Measurements from ENCODE around the gene SCYGR1.
"Not testable (repeated sequence)": the region's sequence is repeated elsewhere in the genome, so short reads cannot be mapped to it uniquely, and the experiment has no call there.

SCYGR1 gene

GRCh38 chr2:227387583-227387982 lies at the start of gene SCYGR1:
Gene SCYGR1, minus strand, starts transcription at chr2:227387949. Its CDS starts 0 bp downstream, at chr2:227387949.
- not testable (repeated sequence) for H3K27me3 ChIP-seq, H3K4me2 ChIP-seq, H3K27ac ChIP-seq, H3K4me1 ChIP-seq, H3K36me3 ChIP-seq, H4K20me1 ChIP-seq, H3K9ac ChIP-seq, H3K9me3 ChIP-seq, H3K4me3 ChIP-seq

GRCh38 chr2:227436436-227437174 lies 48.9 kb upstream of the SCYGR1 start:
- Histone ChIP-seq H3K36me3 (no peaks in the 10 kb centered on the region), H3K4me1 (no peaks in the 10 kb centered on the region), H4K20me1 (no peaks in the 10 kb centered on the region), H3K4me2 (no peak overlapping the region), H3K27ac (no peak overlapping the region), H3K9ac (no peak overlapping the region), H3K27me3 (no peaks in the 10 kb centered on the region), H3K4me3 (no peak overlapping the region), H3K9me3 (peaks cover 27% of the 10 kb centered on the region)
- TF ChIP-seq Cebpa-rat (IDR thresholded peaks at IDR 0.05) = no peak

GRCh38 chr2:227433171-227433570 lies 45.4 kb upstream of the SCYGR1 start:
- Histone ChIP-seq H3K4me1 (no peaks in the 10 kb centered on the region), H3K9ac (no peak overlapping the region), H3K27ac (no peak overlapping the region), H3K4me2 (no peak overlapping the region), H3K4me3 (no peak overlapping the region), H4K20me1 (no peaks in the 10 kb centered on the region), H3K36me3 (no peaks in the 10 kb centered on the region), H3K9me3 (peaks cover 29% of the 10 kb centered on the region), H3K27me3 (no peaks in the 10 kb centered on the region)
- TF ChIP-seq Cebpa-rat (IDR thresholded peaks at IDR 0.05) = no peak

- Histone ChIP-seq H3K27ac (no peak overlapping the region), H3K4me1 (no peaks in the 10 kb centered on the region), H3K36me3 (no peaks in the 10 kb centered on the region), H3K9me3 (peaks cover 29% of the 10 kb centered on the region), H3K4me3 (no peak overlapping the region), H4K20me1 (no peaks in the 10 kb centered on the region), H3K9ac (no peak overlapping the region), H3K4me2 (no peak overlapping the region), H3K27me3 (no peaks in the 10 kb centered on the region)
- no peak for TF ChIP-seq Cebpa-rat (IDR thresholded peaks at IDR 0.05)
These were observed 42.9 kb upstream of the SCYGR1 start for GRCh38 chr2:227430639-227431038.

GRCh38 chr2:227428731-227429285 lies 41.1 kb upstream of the SCYGR1 start:
- H3K4me3 ChIP-seq = no peak overlapping the region
- H3K36me3 ChIP-seq = no peaks in the 10 kb centered on the region
- H3K9me3 ChIP-seq = peaks cover 24% of the 10 kb centered on the region
- no peak for TF ChIP-seq Cebpa-rat (IDR thresholded peaks at IDR 0.05)
- H4K20me1 ChIP-seq = no peaks in the 10 kb centered on the region
- H3K4me1 ChIP-seq = no peaks in the 10 kb centered on the region
- no peak overlapping the region for H3K9ac ChIP-seq
- H3K4me2 ChIP-seq = no peak overlapping the region
- no peaks in the 10 kb centered on the region for H3K27me3 ChIP-seq
- no peak overlapping the region for H3K27ac ChIP-seq

- no peak overlapping the region for H3K4me2 ChIP-seq
- no peaks in the 10 kb centered on the region for H3K36me3 ChIP-seq
- no peaks in the 10 kb centered on the region for H3K4me1 ChIP-seq
- H4K20me1 ChIP-seq = no peaks in the 10 kb centered on the region
- no peaks in the 10 kb centered on the region for H3K27me3 ChIP-seq
- no peak overlapping the region for H3K27ac ChIP-seq
- H3K9ac ChIP-seq = no peak overlapping the region
- no peaks in the 10 kb centered on the region for H3K9me3 ChIP-seq
- no peak overlapping the region for H3K4me3 ChIP-seq
- no peak for TF ChIP-seq Cebpa-rat (IDR thresholded peaks at IDR 0.05)
These were observed 36.1 kb upstream of the SCYGR1 start for GRCh38 chr2:227423656-227424499.

GRCh38 chr2:227420087-227421052 lies 32.6 kb upstream of the SCYGR1 start:
- Histone ChIP-seq H3K4me2 (no peak overlapping the region), H3K9me3 (no peaks in the 10 kb centered on the region), H3K27ac (no peak overlapping the region), H3K9ac (no peak overlapping the region), H4K20me1 (no peaks in the 10 kb centered on the region), H3K4me3 (no peak overlapping the region), H3K36me3 (no peaks in the 10 kb centered on the region), H3K27me3 (no peaks in the 10 kb centered on the region), H3K4me1 (peaks cover 15% of the 10 kb centered on the region)
- no peak for TF ChIP-seq Cebpa-rat (IDR thresholded peaks at IDR 0.05)

GRCh38 chr2:227416701-227417100 lies 29.0 kb upstream of the SCYGR1 start:
- Histone ChIP-seq H3K4me3 (no peak overlapping the region), H3K4me1 (peaks cover 19% of the 10 kb centered on the region), H3K27me3 (no peaks in the 10 kb centered on the region), H3K27ac (no peak overlapping the region), H3K4me2 (peak overlapping the region; percentile 45), H3K9ac (no peak overlapping the region), H3K9me3 (no peaks in the 10 kb centered on the region), H3K36me3 (no peaks in the 10 kb centered on the region), H4K20me1 (no peaks in the 10 kb centered on the region)
- TF ChIP-seq Cebpa-rat (IDR thresholded peaks at IDR 0.05) = no peak
